Loucy (cell line): ENCODE data around the gene KRT74.

ENCODE experiments used
- H2AFZ ChIP-seq: fragments of 200-600 bp; sonication (generic); 2 replicates; pipeline ENCODE4 v1.6.0; 2016; ENCODE audit warnings: antibody characterized with exemption, mild to moderate bottlenecking, low read length, moderate library complexity
- H3F3A ChIP-seq: fragments of 200-600 bp; 2 replicates; pipeline ENCODE4 v1.6.0; 2016; ENCODE audit warnings: antibody characterized with exemption, low read depth, mild to moderate bottlenecking
- H3K27me3 ChIP-seq: fragments of 200-600 bp; sonication (generic); 2 replicates; pipeline ENCODE4 v1.6.1; 2014; ENCODE audit warnings: low read length, mild to moderate bottlenecking; ENCODE audit not compliant: insufficient read depth, poor library complexity, severe bottlenecking
- H3K36me3 ChIP-seq: fragments of 200-600 bp; sonication (generic); 2 replicates; pipeline ENCODE4 v1.6.1; 2016; ENCODE audit warnings: low read length; ENCODE audit not compliant: insufficient read depth
- H3K4me1 ChIP-seq: fragments of 200-600 bp; sonication (generic); 2 replicates; pipeline ENCODE4 v1.5.1; 2014; ENCODE audit warnings: low read length, mild to moderate bottlenecking; ENCODE audit not compliant: insufficient read depth, poor library complexity, severe bottlenecking
- H3K4me2 ChIP-seq: fragments of 200-600 bp; sonication (generic); 2 replicates; pipeline ENCODE4 v1.6.0; 2014; ENCODE audit warnings: antibody characterized with exemption, low read length, low read depth, mild to moderate bottlenecking; ENCODE audit not compliant: poor library complexity, severe bottlenecking
- H3K4me3 ChIP-seq: fragments of 200-600 bp; sonication (generic); 2 replicates; pipeline ENCODE4 v1.5.1; 2014; ENCODE audit warnings: low read length, mild to moderate bottlenecking, mixed read lengths; ENCODE audit not compliant: poor library complexity, severe bottlenecking
- H3K79me2 ChIP-seq: fragments of 200-600 bp; sonication (generic); 2 replicates; pipeline ENCODE4 v1.6.1; 2014; ENCODE audit warnings: low read length; ENCODE audit not compliant: insufficient read depth
- H3K9ac ChIP-seq: fragments of 200-600 bp; sonication (generic); 2 replicates; pipeline ENCODE4 v1.6.0; 2014; ENCODE audit warnings: mild to moderate bottlenecking, low read depth, low read length, moderate library complexity; ENCODE audit not compliant: poor library complexity, severe bottlenecking
- H3K9me2 ChIP-seq: fragments of 200-600 bp; sonication (generic); replicated peaks from 2 replicates; pipeline ENCODE4 v1.6.1; 2016; ENCODE audit warnings: low read depth, low read length, mixed read lengths
- H3K9me3 ChIP-seq: fragments of 200-600 bp; sonication (generic); 2 replicates; pipeline ENCODE4 v1.6.1; 2014; ENCODE audit warnings: mild to moderate bottlenecking, antibody characterized with exemption, low read length, low read depth; ENCODE audit not compliant: insufficient read depth
- H4K20me1 ChIP-seq: fragments of 200-600 bp; sonication (generic); 2 replicates; pipeline ENCODE4 v1.6.0; 2014; ENCODE audit warnings: antibody characterized with exemption, low read length, mild to moderate bottlenecking; ENCODE audit not compliant: insufficient read depth, poor library complexity, severe bottlenecking
- CTCF ChIP-seq: fragments of 200-600 bp; sonication (generic); conservative IDR thresholded peaks from 2 replicates; pipeline ENCODE4 v1.5.1; 2014; ENCODE audit warnings: mild to moderate bottlenecking, antibody characterized with exemption, low read length
- EZH2phosphoT487 ChIP-seq: fragments of 200-600 bp; IDR thresholded peaks from 2 replicates; pipeline ENCODE4 v1.6.1; 2018; ENCODE audit warnings: antibody characterized with exemption, mild to moderate bottlenecking, moderate library complexity, borderline replicate concordance

Gene KRT74

GRCh38 chr12:52606581-52607218, 33.1 kb upstream of the KRT74 start:
- H4K20me1 ChIP-seq = no peaks in the 10 kb centered on the region
- no peaks in the 10 kb centered on the region for H3K36me3 ChIP-seq
- no peak overlapping the region for H3K4me2 ChIP-seq
- H3F3A ChIP-seq = no peaks in the 10 kb centered on the region
- no peaks in the 10 kb centered on the region for H3K79me2 ChIP-seq
- H3K9ac ChIP-seq = no peak overlapping the region
- no peaks in the 10 kb centered on the region for H3K9me3 ChIP-seq
- no peaks in the 10 kb centered on the region for H3K27me3 ChIP-seq
- H3K9me2 ChIP-seq = no peaks in the 10 kb centered on the region
- no peak overlapping the region for H2AFZ ChIP-seq
- H3K4me3 ChIP-seq = no peak overlapping the region
- H3K4me1 ChIP-seq = peaks cover 29% of the 10 kb centered on the region
- TF ChIP-seq EZH2phosphoT487 = no peak
- TF ChIP-seq CTCF = no peak

- Histone ChIP-seq H4K20me1 (no peaks in the 10 kb centered on the region), H3K4me3 (no peak overlapping the region), H2AFZ (no peak overlapping the region), H3K9me2 (no peaks in the 10 kb centered on the region), H3K36me3 (no peaks in the 10 kb centered on the region), H3F3A (no peaks in the 10 kb centered on the region), H3K4me2 (no peak overlapping the region), H3K9ac (no peak overlapping the region), H3K4me1 (peaks cover 29% of the 10 kb centered on the region), H3K27me3 (no peaks in the 10 kb centered on the region), H3K79me2 (no peaks in the 10 kb centered on the region), H3K9me3 (no peaks in the 10 kb centered on the region)
- no peak for TF ChIP-seq CTCF
- no peak for TF ChIP-seq EZH2phosphoT487
Observed at GRCh38 chr12:52606096-52606495, 32.5 kb upstream of the KRT74 start.

GRCh38 chr12:52605542-52605941, 31.9 kb upstream of the KRT74 start:
- no peaks in the 10 kb centered on the region for H3F3A ChIP-seq
- H3K27me3 ChIP-seq = no peaks in the 10 kb centered on the region
- no peaks in the 10 kb centered on the region for H4K20me1 ChIP-seq
- no peak for TF ChIP-seq CTCF
- TF ChIP-seq EZH2phosphoT487 = no peak
- H3K9me2 ChIP-seq = no peaks in the 10 kb centered on the region
- peak overlapping the region; percentile 19 for H3K4me2 ChIP-seq
- no peak overlapping the region for H3K9ac ChIP-seq
- H3K4me3 ChIP-seq = no peak overlapping the region
- no peaks in the 10 kb centered on the region for H3K79me2 ChIP-seq
- no peaks in the 10 kb centered on the region for H3K9me3 ChIP-seq
- H2AFZ ChIP-seq = no peak overlapping the region
- H3K4me1 ChIP-seq = peaks cover 23% of the 10 kb centered on the region
- no peaks in the 10 kb centered on the region for H3K36me3 ChIP-seq
